H9 (cell line): Measurements from ENCODE around the gene XIRP1. TPM values are rescaled to one million over a fixed set of nuclear protein-coding genes. Genes with fewer than 3 reads are reported as not detected.

ENCODE experiments used
- DNase-seq: peaks from one replicate; pipeline ENCODE4 v3.0.0-alpha.2; 2017
- H2AFZ ChIP-seq: one replicate; pipeline ENCODE4 v1.6.1; 2013; ENCODE audit warnings: mild to moderate bottlenecking, low read length, control low read depth, moderate library complexity
- H2AK5ac ChIP-seq: 2 replicates; pipeline ENCODE4 v1.6.1; 2013; ENCODE audit warnings: low read length, control low read depth, mixed read lengths; ENCODE audit not compliant: insufficient read length
- H2BK120ac ChIP-seq: one replicate; pipeline ENCODE4 v1.6.1; 2013; ENCODE audit warnings: low read depth, mild to moderate bottlenecking, low read length, control low read depth, inconsistent platforms; ENCODE audit not compliant: poor library complexity, severe bottlenecking
- H2BK12ac ChIP-seq: 2 replicates; pipeline ENCODE4 v1.6.1; 2013; ENCODE audit warnings: low read length, control low read depth, mixed read lengths, low read depth; ENCODE audit not compliant: insufficient read length
- H2BK15ac ChIP-seq: 2 replicates; pipeline ENCODE4 v1.6.1; 2013; ENCODE audit warnings: low read depth, low read length, control low read depth
- H2BK20ac ChIP-seq: one replicate; pipeline ENCODE4 v1.6.1; 2013; ENCODE audit warnings: low read depth, mild to moderate bottlenecking, low read length, control low read depth, inconsistent platforms; ENCODE audit not compliant: poor library complexity, severe bottlenecking
- H2BK5ac ChIP-seq: 2 replicates; pipeline ENCODE4 v1.6.1; 2013; ENCODE audit warnings: low read length, control low read depth, mixed read lengths; ENCODE audit not compliant: insufficient read length
- H3K14ac ChIP-seq: 2 replicates; pipeline ENCODE4 v1.6.1; 2013; ENCODE audit warnings: low read length, control low read depth; ENCODE audit not compliant: insufficient read depth
- H3K18ac ChIP-seq: 2 replicates; pipeline ENCODE4 v1.6.1; 2013; ENCODE audit warnings: low read depth, mild to moderate bottlenecking, mixed read lengths, low read length, control low read depth; ENCODE audit not compliant: insufficient read length
- H3K23ac ChIP-seq: 2 replicates; pipeline ENCODE4 v1.6.1; 2013; ENCODE audit warnings: low read length, control low read depth, mixed read lengths, low read depth; ENCODE audit not compliant: insufficient read length
- H3K23me2 ChIP-seq: 2 replicates; pipeline ENCODE4 v1.6.1; 2013; ENCODE audit warnings: low read depth, mild to moderate bottlenecking, mixed read lengths, low read length, control low read depth; ENCODE audit not compliant: insufficient read length, poor library complexity, severe bottlenecking
- H3K27ac ChIP-seq: 2 replicates; pipeline ENCODE4 v1.5.1; 2013; ENCODE audit warnings: low read length, control low read depth, mixed read lengths, low read depth; ENCODE audit not compliant: insufficient read length
- H3K27me3 ChIP-seq: 2 replicates; pipeline ENCODE4 v1.6.1; 2013; ENCODE audit warnings: low read length, control low read depth, inconsistent platforms; ENCODE audit not compliant: insufficient read depth
- H3K4ac ChIP-seq: 2 replicates; pipeline ENCODE4 v1.6.1; 2013; ENCODE audit warnings: low read depth, mild to moderate bottlenecking, control low read depth, inconsistent platforms, low read length, moderate library complexity
- H3K4me1 ChIP-seq: 2 replicates; pipeline ENCODE4 v1.6.1; 2013; ENCODE audit warnings: low read length, control low read depth, inconsistent platforms; ENCODE audit not compliant: insufficient read depth
- H3K4me2 ChIP-seq: 2 replicates; pipeline ENCODE4 v1.6.1; 2013; ENCODE audit warnings: low read length, control low read depth, mixed read lengths; ENCODE audit not compliant: insufficient read length, insufficient read depth
- H3K56ac ChIP-seq: 2 replicates; pipeline ENCODE4 v1.6.1; 2013; ENCODE audit warnings: low read depth, mild to moderate bottlenecking, mixed read lengths, low read length, control low read depth; ENCODE audit not compliant: insufficient read length
- H3K79me1 ChIP-seq: 2 replicates; pipeline ENCODE4 v1.6.1; 2013; ENCODE audit warnings: low read depth, mild to moderate bottlenecking, moderate library complexity, low read length, control low read depth, inconsistent platforms; ENCODE audit not compliant: insufficient read depth, poor library complexity, severe bottlenecking
- H3K79me2 ChIP-seq: 2 replicates; pipeline ENCODE4 v1.6.1; 2013; ENCODE audit warnings: low read length, control low read depth, inconsistent platforms; ENCODE audit not compliant: insufficient read depth
- H3K9ac ChIP-seq: 2 replicates; pipeline ENCODE4 v1.6.1; 2013; ENCODE audit warnings: low read length, control low read depth, mixed read lengths; ENCODE audit not compliant: insufficient read length; ENCODE audit errors: extremely low read depth
- H3K9me3 ChIP-seq: one replicate; pipeline ENCODE4 v1.6.1; 2013; ENCODE audit warnings: low read depth, low read length, inconsistent platforms; ENCODE audit not compliant: control insufficient read depth
- H3T11ph ChIP-seq: one replicate; pipeline ENCODE4 v1.6.1; 2013; ENCODE audit warnings: mild to moderate bottlenecking, low read length, control low read depth, inconsistent platforms
- H4K20me1 ChIP-seq: one replicate; pipeline ENCODE4 v1.6.1; 2013; ENCODE audit not compliant: control insufficient read depth, insufficient read length, insufficient read depth
- H4K5ac ChIP-seq: 2 replicates; pipeline ENCODE4 v1.6.1; 2013; ENCODE audit warnings: low read depth, mild to moderate bottlenecking, mixed read lengths, low read length, control low read depth; ENCODE audit not compliant: insufficient read length
- H4K8ac ChIP-seq: replicated peaks from 2 replicates; pipeline ENCODE4 v1.6.1; 2013; ENCODE audit warnings: low read length, control low read depth, mixed read lengths, low read depth; ENCODE audit not compliant: insufficient read length
- H4K91ac ChIP-seq: 2 replicates; pipeline ENCODE4 v1.6.1; 2013; ENCODE audit warnings: low read depth, mild to moderate bottlenecking, moderate library complexity, mixed read lengths, low read length, control low read depth; ENCODE audit not compliant: insufficient read length
- H3K27ac Mint-ChIP-seq, 3 experiments: 2 replicates in 2 of 3; 3 replicates in 1 of 3; pipeline ENCODE4 v1.8.0; 2020 to 2021; ENCODE audit warnings: mixed read lengths in 3 of 3, mild to moderate bottlenecking in 1 of 3, moderate library complexity in 1 of 3
- H3K27me3 Mint-ChIP-seq: 2 replicates; pipeline ENCODE4 v1.8.0; 2021; ENCODE audit warnings: low read depth, mild to moderate bottlenecking, moderate library complexity, mixed read lengths
- H3K36me3 Mint-ChIP-seq, 3 experiments: 2 replicates in 2 of 3; 3 replicates in 1 of 3; pipeline ENCODE4 v1.8.0; 2020 to 2021; ENCODE audit warnings: low read depth in 3 of 3, mixed read lengths in 3 of 3; ENCODE audit not compliant: insufficient read depth in 1 of 3
- H3K4me1 Mint-ChIP-seq, 2 experiments: 2 replicates each; pipeline ENCODE4 v1.8.0; 2020; ENCODE audit warnings: mixed read lengths in 2 of 2
- H3K4me3 Mint-ChIP-seq, 2 experiments: 2 replicates in 1 of 2; 3 replicates in 1 of 2; pipeline ENCODE4 v1.8.0; 2020 to 2021; ENCODE audit warnings: mild to moderate bottlenecking in 2 of 2, mixed read lengths in 2 of 2, moderate library complexity in 1 of 2
- H3K9me3 Mint-ChIP-seq, 2 experiments: 2 replicates in 1 of 2; 3 replicates in 1 of 2; pipeline ENCODE4 v1.8.0; 2020; ENCODE audit warnings: mild to moderate bottlenecking in 2 of 2, mixed read lengths in 2 of 2, moderate library complexity in 1 of 2
- CTCF ChIP-seq: fragments of 200-600 bp; sonication (generic); conservative IDR thresholded peaks from 3 replicates; pipeline ENCODE4 v1.8.0; 2021; ENCODE audit warnings: antibody characterized with exemption, mild to moderate bottlenecking
- WGBS: extraction: QIAGEN DNeasy Blood & Tissue Kit; methylation state at CpG from one replicate; pipeline ENCODE4 v1.1.7; 2013; ENCODE audit warnings: missing lambda C conversion rate, low lambda C conversion rate, mixed read lengths; ENCODE audit not compliant: insufficient read length; ENCODE audit errors: extremely low coverage; 5-methylcytosine and 5-hydroxymethylcytosine counted together
- total RNA-seq: library from RNA; stranded (reverse); gene quantifications from 2 replicates; pipeline ENCODE4 v1.2.1, GENCODE V29; 2021

XIRP1 gene
- total RNA-seq, 1 experiment from 2014 or later = not detected

- no peak overlapping the region for H2AFZ ChIP-seq
- no peaks in the 10 kb centered on the region for H3K79me2 ChIP-seq
- H3K36me3 Mint-ChIP-seq = peaks cover 0 to 5% (median 0%) of the 10 kb centered on the region in 3 experiments; a peak in 2 of 7 replicates
- H4K8ac ChIP-seq = no peak overlapping the region
- H3K27me3 ChIP-seq = no peaks in the 10 kb centered on the region
- no peak overlapping the region for H3T11ph ChIP-seq
- H2BK5ac ChIP-seq = no peak overlapping the region
- H3K79me1 ChIP-seq = no peaks in the 10 kb centered on the region
- H3K56ac ChIP-seq = no peak overlapping the region
- H3K9me3 ChIP-seq = no peaks in the 10 kb centered on the region
- H2BK12ac ChIP-seq = no peak overlapping the region
- no peak overlapping the region for H3K4me2 ChIP-seq
- H2BK15ac ChIP-seq = no peak overlapping the region
- H3K9ac ChIP-seq = no peak overlapping the region
- H3K23me2 ChIP-seq = no peaks in the 10 kb centered on the region
- no peak overlapping the region for H2AK5ac ChIP-seq
- no peak overlapping the region for H3K27ac ChIP-seq
- H3K4me1 ChIP-seq = no peaks in the 10 kb centered on the region
- no peak overlapping the region for H3K27ac Mint-ChIP-seq
- no peaks in the 10 kb centered on the region for H3K4me1 Mint-ChIP-seq
- H4K20me1 ChIP-seq = no peaks in the 10 kb centered on the region
- no peak overlapping the region for H3K4ac ChIP-seq
- no peak overlapping the region for H3K23ac ChIP-seq
- peaks cover 10 to 14% of the 10 kb centered on the region in 2 experiments; a peak in 4 of 5 replicates for H3K9me3 Mint-ChIP-seq
- H3K18ac ChIP-seq = no peak overlapping the region
- H3K27me3 Mint-ChIP-seq = peaks cover 8% of the 10 kb centered on the region
- H2BK20ac ChIP-seq = no peak overlapping the region
- WGBS = no CpG with 5 or more reads among the region's 3 CpGs
- H3K14ac ChIP-seq = no peak overlapping the region
- H4K5ac ChIP-seq = no peak overlapping the region
- no peak for TF ChIP-seq CTCF
- H4K91ac ChIP-seq = no peak overlapping the region
- H2BK120ac ChIP-seq = no peak overlapping the region
- no peak for DNase-seq
- no peak overlapping the region for H3K4me3 Mint-ChIP-seq
Measured at GRCh38 chr3:39226106-39226741, 33.8 kb upstream of the XIRP1 start.
